ENCODE results near the gene CSF2. TPM values are rescaled to one million over a fixed set of nuclear protein-coding genes. Genes with fewer than 3 reads are reported as not detected.

CSF2 gene
- total RNA-seq, 1 experiment from 2014 or later: not detected

DNA sequence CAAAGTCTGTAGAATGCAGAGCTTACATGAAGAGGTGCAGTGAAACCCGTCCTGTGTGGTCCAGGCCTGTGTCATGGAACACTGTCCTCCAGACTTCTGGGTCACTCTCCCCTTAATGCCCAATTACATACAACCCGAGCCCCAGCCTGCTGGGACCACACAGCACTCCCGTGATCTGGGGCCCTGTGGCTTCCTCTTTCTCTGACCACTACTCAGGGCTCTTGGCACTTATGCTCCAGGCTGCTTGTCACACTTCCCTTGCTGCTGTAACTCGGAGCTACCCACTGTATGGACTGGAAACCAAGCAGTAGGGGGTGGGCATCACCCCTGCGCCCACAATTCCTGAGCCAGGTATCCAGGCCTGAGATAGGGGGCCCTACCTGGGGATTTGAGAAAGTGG, 23.5 kb upstream of the CSF2 start:
- DNase-seq: no peak
- intact Hi-C loops (cut with micrococcal nuclease; ENCODE audit: unreplicated experiment): no loop called here
- Histone ChIP-seq H2AFZ (no peak overlapping the region), H4K20me1 (ENCODE audit: insufficient read depth) (no peaks in the 10 kb centered on the region), H3K79me2 (ENCODE audit: low read depth) (no peaks in the 10 kb centered on the region), H3K9me2 (ENCODE audit: insufficient read depth) (no peaks in the 10 kb centered on the region), H3K4me1 (replicated peaks; ENCODE audit: insufficient read depth) (no peaks in the 10 kb centered on the region), H3K27ac (no peak overlapping the region), H3K36me3 (ENCODE audit: low read depth) (no peaks in the 10 kb centered on the region), H3K9me3 (ENCODE audit: insufficient read depth, low read depth) (no peaks in the 10 kb centered on the region), H3K4me2 (no peak overlapping the region), H3K27me3 (ENCODE audit: insufficient read depth, low read depth) (peaks cover 25% of the 10 kb centered on the region; the same call in 1 of the 2 replicates), H3F3A (ENCODE audit: insufficient read depth, low read depth) (no peaks in the 10 kb centered on the region), H3K4me3 (no peak overlapping the region)
- ChIA-PET POLR2A (ENCODE audit: unreplicated experiment) (no interaction called here), CTCF (no interaction called here)
- no TSS peak for BruUV-seq (replicated peaks)
- TF ChIP-seq, protein P1, sequence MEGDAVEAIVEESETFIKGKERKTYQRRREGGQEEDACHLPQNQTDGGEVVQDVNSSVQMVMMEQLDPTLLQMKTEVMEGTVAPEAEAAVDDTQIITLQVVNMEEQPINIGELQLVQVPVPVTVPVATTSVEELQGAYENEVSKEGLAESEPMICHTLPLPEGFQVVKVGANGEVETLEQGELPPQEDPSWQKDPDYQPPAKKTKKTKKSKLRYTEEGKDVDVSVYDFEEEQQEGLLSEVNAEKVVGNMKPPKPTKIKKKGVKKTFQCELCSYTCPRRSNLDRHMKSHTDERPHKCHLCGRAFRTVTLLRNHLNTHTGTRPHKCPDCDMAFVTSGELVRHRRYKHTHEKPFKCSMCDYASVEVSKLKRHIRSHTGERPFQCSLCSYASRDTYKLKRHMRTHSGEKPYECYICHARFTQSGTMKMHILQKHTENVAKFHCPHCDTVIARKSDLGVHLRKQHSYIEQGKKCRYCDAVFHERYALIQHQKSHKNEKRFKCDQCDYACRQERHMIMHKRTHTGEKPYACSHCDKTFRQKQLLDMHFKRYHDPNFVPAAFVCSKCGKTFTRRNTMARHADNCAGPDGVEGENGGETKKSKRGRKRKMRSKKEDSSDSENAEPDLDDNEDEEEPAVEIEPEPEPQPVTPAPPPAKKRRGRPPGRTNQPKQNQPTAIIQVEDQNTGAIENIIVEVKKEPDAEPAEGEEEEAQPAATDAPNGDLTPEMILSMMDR (conservative IDR thresholded peaks at IDR 0.05): no peak
- no peak for TF ChIP-seq EZH2 (IDR thresholded peaks at IDR 0.05; ENCODE audit: low read depth)

DNA sequence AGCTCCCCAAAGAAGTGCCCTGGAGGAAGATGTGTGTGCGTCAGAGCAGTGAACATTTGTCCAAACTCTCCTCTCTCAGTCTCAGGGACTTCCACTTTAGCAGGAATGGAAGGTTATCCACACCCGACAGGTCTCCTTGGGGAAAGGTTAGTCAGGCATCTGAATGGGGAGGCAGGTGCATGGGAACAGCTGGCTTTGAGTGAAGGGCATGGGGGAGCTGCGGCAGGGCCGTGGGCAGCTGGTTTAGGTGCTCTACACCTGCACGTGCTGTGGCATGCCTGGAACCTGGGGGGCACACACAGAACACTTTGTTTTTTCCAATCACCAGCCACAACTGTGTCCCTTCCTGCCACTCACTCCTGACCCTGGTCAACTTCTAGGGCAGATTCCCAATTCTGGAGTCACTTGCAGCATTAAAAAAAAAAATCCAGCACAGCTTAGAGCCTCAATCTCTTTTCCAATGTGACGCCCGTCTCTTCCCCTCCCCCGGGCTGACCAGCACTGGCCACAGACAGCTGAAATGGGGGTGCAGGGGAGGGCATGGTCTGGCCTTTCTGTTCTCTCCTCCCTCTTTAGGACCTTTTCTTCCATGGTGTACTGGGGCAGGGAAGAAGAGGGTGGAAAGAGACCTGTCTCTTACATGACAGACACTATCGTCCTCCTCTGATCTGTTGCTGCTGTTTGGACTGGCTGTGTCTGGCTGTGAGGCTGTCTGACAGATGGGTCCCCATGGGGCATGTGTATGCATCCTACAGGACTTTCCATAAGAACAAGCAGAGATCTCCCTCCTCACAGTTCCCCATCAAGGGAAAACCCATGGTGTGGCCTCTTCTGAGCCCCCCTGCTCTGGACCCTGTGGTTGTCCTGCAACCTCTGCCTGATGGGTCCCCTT, 22.7 kb upstream of the CSF2 start:
- no peak for TF ChIP-seq EZH2 (IDR thresholded peaks at IDR 0.05; ENCODE audit: low read depth)
- intact Hi-C loops (cut with micrococcal nuclease; ENCODE audit: unreplicated experiment): no loop called here
- no TSS peak for BruUV-seq (replicated peaks)
- Histone ChIP-seq H3F3A (ENCODE audit: insufficient read depth, low read depth) (no peaks in the 10 kb centered on the region), H3K27me3 (ENCODE audit: insufficient read depth, low read depth) (peaks cover 25% of the 10 kb centered on the region; the same call in 1 of the 2 replicates), H3K79me2 (ENCODE audit: low read depth) (no peaks in the 10 kb centered on the region), H2AFZ (no peak overlapping the region), H3K9me2 (ENCODE audit: insufficient read depth) (no peaks in the 10 kb centered on the region), H3K4me1 (replicated peaks; ENCODE audit: insufficient read depth) (no peaks in the 10 kb centered on the region), H3K4me2 (no peak overlapping the region), H3K4me3 (no peak overlapping the region), H3K36me3 (ENCODE audit: low read depth) (no peaks in the 10 kb centered on the region), H3K27ac (no peak overlapping the region), H4K20me1 (ENCODE audit: insufficient read depth) (no peaks in the 10 kb centered on the region), H3K9me3 (ENCODE audit: insufficient read depth, low read depth) (no peaks in the 10 kb centered on the region)
- POLR2A ChIA-PET (ENCODE audit: unreplicated experiment): no interaction called here
- CTCF ChIA-PET: no interaction called here
- DNase-seq: no peak

- DNase-seq: no peak
- Histone ChIP-seq H3K79me2 (ENCODE audit: low read depth) (no peaks in the 10 kb centered on the region), H2AFZ (no peak overlapping the region), H3K4me2 (no peak overlapping the region), H3K4me1 (replicated peaks; ENCODE audit: insufficient read depth) (no peaks in the 10 kb centered on the region), H3K36me3 (ENCODE audit: low read depth) (no peaks in the 10 kb centered on the region), H3K27me3 (ENCODE audit: insufficient read depth, low read depth) (peaks cover 25% of the 10 kb centered on the region; the same call in 1 of the 2 replicates), H4K20me1 (ENCODE audit: insufficient read depth) (no peaks in the 10 kb centered on the region), H3F3A (ENCODE audit: insufficient read depth, low read depth) (no peaks in the 10 kb centered on the region), H3K9me3 (ENCODE audit: insufficient read depth, low read depth) (no peaks in the 10 kb centered on the region), H3K4me3 (no peak overlapping the region), H3K27ac (no peak overlapping the region), H3K9me2 (ENCODE audit: insufficient read depth) (no peaks in the 10 kb centered on the region)
- intact Hi-C loops (cut with micrococcal nuclease; ENCODE audit: unreplicated experiment): no loop called here
- ChIA-PET CTCF (no interaction called here), POLR2A (ENCODE audit: unreplicated experiment) (no interaction called here)
- no peak for TF ChIP-seq EZH2 (IDR thresholded peaks at IDR 0.05; ENCODE audit: low read depth)
- TF ChIP-seq, protein P1 (conservative IDR thresholded peaks at IDR 0.05): no peak
- BruUV-seq (replicated peaks): no TSS peak
These were observed 21.1 kb upstream of the CSF2 start for GRCh38 chr5:132052520-132052919.

Data from PC-9 (cell line).